GM21528 (cell line): ENCODE results near the gene ZC3HAV1L.
"Not testable (repeated sequence)": the region's sequence is repeated elsewhere in the genome, so short reads cannot be mapped to it uniquely, and the experiment has no call there.

Experiments used
- ATAC-seq: cut with Tn5 transposase; IDR thresholded peaks from one replicate; pipeline ENCODE4 v1.9.1; 2021; ENCODE audit warnings: mild to moderate bottlenecking, moderate library complexity; ENCODE audit not compliant: unreplicated experiment, low FRiP score

ZC3HAV1L gene, protein sequence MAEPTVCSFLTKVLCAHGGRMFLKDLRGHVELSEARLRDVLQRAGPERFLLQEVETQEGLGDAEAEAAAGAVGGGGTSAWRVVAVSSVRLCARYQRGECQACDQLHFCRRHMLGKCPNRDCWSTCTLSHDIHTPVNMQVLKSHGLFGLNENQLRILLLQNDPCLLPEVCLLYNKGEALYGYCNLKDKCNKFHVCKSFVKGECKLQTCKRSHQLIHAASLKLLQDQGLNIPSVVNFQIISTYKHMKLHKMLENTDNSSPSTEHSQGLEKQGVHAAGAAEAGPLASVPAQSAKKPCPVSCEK

DNA sequence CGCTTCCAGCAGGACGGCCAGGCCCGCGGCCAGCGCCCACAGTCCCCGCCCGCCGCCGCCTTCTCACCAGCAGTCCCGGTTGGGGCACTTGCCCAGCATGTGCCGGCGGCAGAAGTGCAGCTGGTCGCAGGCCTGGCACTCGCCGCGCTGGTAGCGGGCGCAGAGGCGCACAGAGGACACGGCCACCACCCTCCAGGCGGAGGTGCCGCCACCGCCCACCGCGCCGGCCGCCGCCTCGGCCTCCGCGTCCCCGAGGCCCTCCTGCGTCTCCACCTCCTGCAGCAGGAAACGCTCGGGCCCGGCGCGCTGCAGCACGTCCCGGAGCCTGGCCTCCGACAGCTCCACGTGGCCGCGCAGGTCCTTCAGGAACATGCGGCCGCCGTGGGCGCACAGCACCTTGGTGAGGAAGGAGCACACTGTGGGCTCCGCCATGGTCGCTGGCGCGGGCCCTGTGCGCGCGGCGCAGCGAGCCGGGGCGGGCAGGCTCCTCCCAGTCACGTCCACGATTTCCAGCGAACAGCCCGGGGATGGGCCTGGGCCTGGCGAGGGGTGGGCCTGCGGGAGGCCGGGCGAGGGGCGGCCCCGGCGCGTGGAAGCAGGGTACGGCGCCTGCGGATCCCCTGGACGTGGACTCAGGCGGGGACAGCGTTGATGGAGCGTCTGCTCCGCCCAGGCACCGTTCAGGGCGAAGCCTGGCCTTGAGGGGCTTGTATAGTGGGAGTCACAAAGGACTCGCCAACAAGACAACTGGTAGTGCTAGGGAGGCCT lies at the start of gene ZC3HAV1L:
Gene ZC3HAV1L, minus strand, starts transcription at position 457 of the 768 bp plus-strand sequence. Its CDS starts 25 bp downstream, at position 432.
- ATAC-seq, result peak; percentile 78

GRCh38 chr7:139084709-139085108 lies 48.9 kb upstream of the ZC3HAV1L start:
- no peak for ATAC-seq

- no peak for ATAC-seq
Observed at GRCh38 chr7:139081584-139081983, 45.7 kb upstream of the ZC3HAV1L start.

GRCh38 chr7:139080905-139081304 lies 45.1 kb upstream of the ZC3HAV1L start:
- no peak for ATAC-seq

GRCh38 chr7:139079861-139080260 lies 44.0 kb upstream of the ZC3HAV1L start:
- no peak for ATAC-seq

DNA sequence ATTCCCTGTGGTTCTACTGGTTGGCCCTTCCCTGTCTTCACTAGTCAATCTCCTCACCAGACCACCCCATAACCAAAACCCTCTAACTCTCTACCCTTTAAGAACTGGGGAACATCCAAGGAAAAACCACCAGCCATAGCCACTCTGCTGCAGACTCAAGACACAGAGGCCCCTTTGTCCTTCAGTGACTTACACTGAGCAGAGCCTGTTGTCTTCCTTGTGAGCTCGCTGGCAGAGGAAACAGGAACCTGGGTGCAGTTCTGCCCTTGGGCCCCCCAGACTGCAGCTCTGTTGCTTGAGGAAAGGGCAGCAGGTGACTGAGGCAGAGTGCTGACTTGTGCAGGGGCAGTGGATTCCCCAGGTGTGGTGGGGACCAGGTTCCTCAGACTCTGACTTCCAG lies 43.1 kb upstream of the ZC3HAV1L start:
- no peak for ATAC-seq

- ATAC-seq, result no peak
Observed at GRCh38 chr7:139078399-139078798, 42.6 kb upstream of the ZC3HAV1L start.

DNA sequence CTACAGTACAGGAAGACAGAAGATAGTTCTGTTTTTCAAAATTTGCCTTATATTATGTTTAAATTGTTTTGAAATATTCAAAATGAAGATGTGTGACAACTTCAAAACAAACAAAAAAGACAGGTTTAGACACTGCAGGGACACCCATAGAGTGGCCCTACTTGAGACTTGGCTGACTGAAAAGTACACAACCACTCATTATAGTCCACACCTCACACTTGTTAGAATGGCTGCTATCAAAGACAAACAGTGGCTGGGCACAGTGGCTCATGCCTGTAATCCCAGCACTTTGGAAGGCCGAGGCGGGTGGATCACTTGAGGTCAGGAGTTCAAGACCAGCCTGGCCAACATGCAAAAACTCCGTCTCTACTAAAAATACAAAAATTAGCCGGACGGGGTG lies 41.9 kb upstream of the ZC3HAV1L start:
- ATAC-seq, result not testable (repeated sequence)

DNA sequence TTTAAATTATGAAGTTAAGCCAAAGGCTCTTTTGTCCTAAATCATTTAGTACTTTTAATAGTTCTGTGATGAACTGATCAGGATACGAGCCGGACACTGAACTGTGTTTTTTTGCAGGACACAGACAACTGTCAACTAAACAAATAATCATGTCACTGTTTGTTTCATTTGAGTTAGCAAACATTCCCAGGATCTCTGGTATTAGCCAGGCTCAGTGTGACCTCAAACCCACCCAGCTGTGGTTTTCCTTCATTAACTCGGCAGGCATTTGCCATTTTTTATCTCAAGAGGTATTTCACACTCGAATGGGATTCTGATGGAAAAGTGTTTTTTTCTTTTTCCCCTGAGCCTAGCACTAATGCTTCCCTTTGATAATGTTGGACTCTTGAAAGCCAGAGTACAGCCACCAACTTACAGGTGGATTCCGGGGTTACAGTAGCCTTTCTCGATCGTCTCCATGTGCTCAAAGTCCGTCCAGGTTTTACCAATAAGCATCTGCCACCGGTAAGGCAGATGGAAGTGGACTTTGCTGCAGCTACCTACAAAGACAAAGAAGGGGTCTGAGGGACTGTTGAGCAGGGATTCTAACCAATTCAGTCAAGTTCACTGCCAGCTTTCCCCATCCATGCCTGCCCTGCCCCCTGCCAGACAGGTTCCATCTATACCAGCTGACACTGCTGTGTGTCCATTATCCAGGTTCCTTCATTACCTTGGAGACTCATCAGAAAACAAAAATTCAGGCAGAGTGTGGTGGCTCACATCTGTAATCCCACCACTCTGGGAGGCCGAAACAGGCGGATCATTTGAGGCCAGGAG lies 40.2 kb upstream of the ZC3HAV1L start:
- no peak for ATAC-seq

DNA sequence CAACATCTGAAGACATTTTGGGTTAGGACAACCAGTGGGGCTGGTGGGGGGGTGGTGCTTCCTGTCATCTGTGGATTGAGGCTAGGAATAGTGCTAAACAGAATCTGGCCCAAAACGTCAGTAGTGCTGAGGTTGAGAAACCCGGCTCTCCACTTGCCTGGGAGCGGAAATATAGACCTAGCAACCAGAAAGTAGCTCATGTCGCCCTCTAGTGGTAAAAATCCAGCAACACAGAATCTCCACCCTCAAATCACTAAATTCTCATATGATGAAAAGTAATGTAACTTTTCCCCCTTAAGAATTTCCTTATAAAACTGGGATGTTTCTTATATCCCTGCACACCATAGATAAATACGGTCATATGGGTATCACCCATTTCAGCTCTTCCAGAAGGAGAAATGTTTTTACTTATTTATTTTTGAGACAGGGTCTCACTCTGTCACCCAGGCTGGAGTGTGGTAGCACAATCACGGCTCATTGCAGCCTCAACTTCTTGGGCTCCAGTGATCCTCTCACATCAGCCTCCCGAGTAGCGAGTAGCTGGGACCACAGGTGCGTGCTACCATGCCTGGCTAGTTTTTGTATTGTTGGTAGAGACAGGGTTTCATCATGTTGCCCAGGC lies 39.3 kb upstream of the ZC3HAV1L start:
- peak; percentile 90 for ATAC-seq

GRCh38 chr7:139072796-139073195 lies 37.0 kb upstream of the ZC3HAV1L start:
- no peak for ATAC-seq

DNA sequence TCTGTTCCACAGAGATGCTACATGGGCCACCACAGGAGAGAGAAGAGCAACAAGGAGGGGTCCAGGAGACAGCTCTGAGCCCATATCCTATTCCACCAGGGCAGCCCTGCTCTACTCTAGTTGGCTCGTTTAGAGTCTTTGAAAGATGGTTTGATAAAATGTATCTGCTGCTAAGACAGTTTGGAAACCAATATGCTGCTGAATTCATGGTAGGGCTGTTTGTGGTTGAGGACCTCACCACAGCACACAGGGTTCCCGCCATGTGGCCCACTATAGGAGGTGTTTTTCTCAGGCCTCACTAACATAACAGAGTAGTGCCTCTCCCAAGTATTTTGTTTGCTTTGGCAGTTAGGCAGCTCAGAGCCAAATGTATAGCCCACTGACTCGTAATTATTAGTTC lies 35.8 kb upstream of the ZC3HAV1L start:
- no peak for ATAC-seq

GRCh38 chr7:139068544-139069399 lies 32.9 kb upstream of the ZC3HAV1L start:
- ATAC-seq, result no peak

- no peak for ATAC-seq
Observed at GRCh38 chr7:139066315-139066714, 30.5 kb upstream of the ZC3HAV1L start.

DNA sequence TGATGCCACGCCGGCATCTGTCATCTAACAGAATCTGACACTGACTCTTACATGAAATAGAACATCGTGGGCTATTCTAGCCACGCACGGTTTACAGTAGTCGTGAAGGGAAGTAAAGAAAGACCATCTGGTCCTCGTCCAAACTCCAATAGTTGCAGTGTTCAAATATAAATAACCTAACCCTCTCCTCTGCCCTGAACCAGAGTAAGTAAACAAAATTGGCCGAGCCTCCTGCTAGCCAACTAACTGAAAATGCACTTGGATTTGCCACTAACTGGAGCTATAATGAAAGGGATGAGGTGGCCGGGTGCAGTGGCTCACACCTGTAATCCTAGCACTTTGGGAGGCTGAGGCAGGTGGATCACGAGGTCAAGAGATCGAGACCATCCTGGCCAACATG lies 29.5 kb upstream of the ZC3HAV1L start:
- ATAC-seq, result no peak

DNA sequence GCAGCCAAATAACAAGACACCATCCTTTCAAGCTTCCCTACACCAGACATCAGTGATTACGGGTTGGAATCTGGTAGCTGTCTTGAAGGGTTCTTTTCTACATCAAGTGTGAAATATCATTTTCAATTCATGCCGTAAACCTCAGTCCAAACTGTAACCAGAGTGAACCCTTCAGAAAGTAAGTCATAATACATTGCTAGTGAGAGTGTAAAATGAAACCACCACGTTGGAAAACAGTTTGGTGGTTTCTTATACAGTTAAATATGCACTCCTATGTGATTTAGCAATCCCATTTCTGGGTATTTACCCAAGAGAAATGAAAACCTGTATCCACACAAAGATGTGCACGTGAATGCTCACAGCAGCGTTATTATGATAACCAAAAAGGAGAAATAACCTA lies 25.6 kb upstream of the ZC3HAV1L start:
- ATAC-seq, result no peak

DNA sequence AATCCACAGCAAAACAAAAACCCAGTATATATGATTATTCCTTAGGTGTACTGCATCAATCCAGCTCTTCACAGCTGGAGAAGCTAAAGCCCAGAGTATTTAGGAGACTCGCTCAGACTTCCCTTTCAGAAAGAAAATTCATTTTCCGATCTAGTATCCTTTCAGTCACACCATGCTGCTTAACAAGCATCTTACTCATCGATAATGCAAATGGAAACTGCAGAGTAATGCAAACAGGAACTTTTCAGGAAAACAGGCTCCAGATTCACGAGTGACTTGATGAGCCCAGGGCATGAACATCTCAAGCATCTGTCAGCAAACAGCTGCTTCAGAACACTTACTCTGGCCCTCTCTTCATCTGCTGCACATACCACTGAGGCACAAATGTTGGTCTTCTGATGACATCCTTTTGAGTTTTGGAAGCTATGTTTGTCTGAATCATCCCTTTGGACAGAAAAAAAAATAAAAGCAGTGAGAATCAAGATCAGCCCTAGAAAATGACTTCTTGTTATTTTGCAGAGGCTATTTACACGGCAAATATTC lies 24.9 kb upstream of the ZC3HAV1L start:
- no peak for ATAC-seq

- no peak for ATAC-seq
Observed at GRCh38 chr7:139059905-139060304, 24.1 kb upstream of the ZC3HAV1L start.

GRCh38 chr7:139058943-139059342 lies 23.1 kb upstream of the ZC3HAV1L start:
- no peak for ATAC-seq
